ENCODE results near the gene SOX11. TPM values are rescaled to one million over a fixed set of nuclear protein-coding genes. Genes with fewer than 3 reads are reported as not detected.

SOX11 gene
- total RNA-seq, 1 experiment from 2014 or later = not detected

GRCh38 chr2:5722236-5722635 lies 30.1 kb downstream of the SOX11 start:
- no peak for DNase-seq (ENCODE audit: low read depth)

- DNase-seq (ENCODE audit: low read depth) = no peak
These were observed 31.9 kb downstream of the SOX11 start for GRCh38 chr2:5723791-5724735.

- no peak for DNase-seq (ENCODE audit: low read depth)
These were observed 32.9 kb downstream of the SOX11 start for GRCh38 chr2:5725072-5725471.

GRCh38 chr2:5725794-5726463 lies 33.7 kb downstream of the SOX11 start:
- peak; percentile 29 for DNase-seq (ENCODE audit: low read depth)

GRCh38 chr2:5727235-5727634 lies 35.1 kb downstream of the SOX11 start:
- DNase-seq (ENCODE audit: low read depth) = no peak

GRCh38 chr2:5729416-5729815 lies 37.2 kb downstream of the SOX11 start:
- no peak for DNase-seq (ENCODE audit: low read depth)

GRCh38 chr2:5730386-5730785 lies 38.2 kb downstream of the SOX11 start:
- DNase-seq (ENCODE audit: low read depth) = no peak

GRCh38 chr2:5734859-5735520 lies 42.8 kb downstream of the SOX11 start:
- no peak for DNase-seq (ENCODE audit: low read depth)

- no peak for DNase-seq (ENCODE audit: low read depth)
These were observed 43.3 kb downstream of the SOX11 start for GRCh38 chr2:5735521-5735861.

GRCh38 chr2:5736050-5736449 lies 43.9 kb downstream of the SOX11 start:
- DNase-seq (ENCODE audit: low read depth) = no peak

- DNase-seq (ENCODE audit: low read depth) = no peak
These were observed 44.7 kb downstream of the SOX11 start for GRCh38 chr2:5736886-5737285.

- no peak for DNase-seq (ENCODE audit: low read depth)
These were observed 47.9 kb downstream of the SOX11 start for GRCh38 chr2:5740053-5740452.

- DNase-seq (ENCODE audit: low read depth) = no peak
These were observed 48.6 kb downstream of the SOX11 start for GRCh38 chr2:5740817-5741216.

- no peak for DNase-seq (ENCODE audit: low read depth)
These were observed 49.1 kb downstream of the SOX11 start for GRCh38 chr2:5741242-5741641.

- no peak for DNase-seq (ENCODE audit: low read depth)
These were observed 49.9 kb downstream of the SOX11 start for GRCh38 chr2:5742126-5742525.

- DNase-seq (ENCODE audit: low read depth) = no peak
These were observed 56.2 kb downstream of the SOX11 start for GRCh38 chr2:5748391-5748790.

GRCh38 chr2:5748946-5749345 lies 56.8 kb downstream of the SOX11 start:
- DNase-seq (ENCODE audit: low read depth) = no peak

GRCh38 chr2:5749347-5749746 lies 57.2 kb downstream of the SOX11 start:
- DNase-seq (ENCODE audit: low read depth) = no peak
